Activated CD4-positive, alpha-beta T cell treated with anti-CD3 and anti-CD28 coated beads for 4 hours (primary cell): ENCODE results near the gene MAGOHB.
"Not testable (repeated sequence)": the region's sequence is repeated elsewhere in the genome, so short reads cannot be mapped to it uniquely, and the experiment has no call there.

Source experiments
- DNase-seq, 2 donors: peaks; one replicate each; pipeline ENCODE4 v3.0.0-alpha.2; 2020

Gene MAGOHB

GRCh38 chr12:10611258-10611657, 2.2 kb downstream of the MAGOHB start:
- not testable (repeated sequence) for DNase-seq

- DNase-seq: no peak
These were observed 3.2 kb downstream of the MAGOHB start for GRCh38 chr12:10610188-10610587.

- no peak for DNase-seq
These were observed 5.4 kb downstream of the MAGOHB start for GRCh38 chr12:10607885-10608458.

- DNase-seq: no peak
These were observed 11.5 kb downstream of the MAGOHB start for GRCh38 chr12:10601860-10602259.

GRCh38 chr12:10600988-10601387, 12.4 kb downstream of the MAGOHB start:
- no peak for DNase-seq

- no peak for DNase-seq
These were observed 17.5 kb downstream of the MAGOHB start for GRCh38 chr12:10595881-10596280.

GRCh38 chr12:10590966-10591365, 22.4 kb downstream of the MAGOHB start:
- DNase-seq: no peak

- no peak for DNase-seq
These were observed 29.0 kb downstream of the MAGOHB start for GRCh38 chr12:10584415-10584814.

GRCh38 chr12:10582704-10583103, 30.7 kb downstream of the MAGOHB start:
- DNase-seq: no peak

- DNase-seq: not testable (repeated sequence)
These were observed 31.3 kb downstream of the MAGOHB start for GRCh38 chr12:10582133-10582532.

- DNase-seq: no peak
These were observed 39.1 kb downstream of the MAGOHB start for GRCh38 chr12:10574307-10574706.

GRCh38 chr12:10572021-10572490, 41.4 kb downstream of the MAGOHB start:
- DNase-seq: not testable (repeated sequence)

GRCh38 chr12:10571141-10571540, 42.3 kb downstream of the MAGOHB start:
- DNase-seq: no peak

- DNase-seq: no peak
These were observed 45.6 kb downstream of the MAGOHB start for GRCh38 chr12:10567813-10568212.

GRCh38 chr12:10563966-10564365, 49.4 kb downstream of the MAGOHB start:
- no peak for DNase-seq

- DNase-seq: no peak
These were observed 50.4 kb downstream of the MAGOHB start for GRCh38 chr12:10563002-10563401.

- peak in 1 of 2 donors; percentile 36 for DNase-seq
These were observed 51.0 kb downstream of the MAGOHB start for GRCh38 chr12:10562306-10562933.

- no peak for DNase-seq
These were observed 54.2 kb downstream of the MAGOHB start for GRCh38 chr12:10559244-10559643.

GRCh38 chr12:10558789-10559188, 54.6 kb downstream of the MAGOHB start:
- DNase-seq: no peak

GRCh38 chr12:10558301-10558700, 55.1 kb downstream of the MAGOHB start:
- DNase-seq: no peak

GRCh38 chr12:10557766-10558165, 55.6 kb downstream of the MAGOHB start:
- DNase-seq: no peak

- DNase-seq: no peak
These were observed 56.1 kb downstream of the MAGOHB start for GRCh38 chr12:10557329-10557728.

GRCh38 chr12:10554756-10555481, 58.5 kb downstream of the MAGOHB start:
- no peak for DNase-seq

- no peak for DNase-seq
These were observed 59.1 kb downstream of the MAGOHB start for GRCh38 chr12:10554228-10554755.
